Measurements from ENCODE around the gene LGR6. TPM values are rescaled to one million over a fixed set of nuclear protein-coding genes. Genes with fewer than 3 reads are reported as not detected.
"Not testable (repeated sequence)": the region's sequence is repeated elsewhere in the genome, so short reads cannot be mapped to it uniquely, and the experiment has no call there.

LGR6 gene
- total and polyA plus RNA-seq, 2 experiments from 2014 or later = 0.66 to 0.89 TPM

DNA sequence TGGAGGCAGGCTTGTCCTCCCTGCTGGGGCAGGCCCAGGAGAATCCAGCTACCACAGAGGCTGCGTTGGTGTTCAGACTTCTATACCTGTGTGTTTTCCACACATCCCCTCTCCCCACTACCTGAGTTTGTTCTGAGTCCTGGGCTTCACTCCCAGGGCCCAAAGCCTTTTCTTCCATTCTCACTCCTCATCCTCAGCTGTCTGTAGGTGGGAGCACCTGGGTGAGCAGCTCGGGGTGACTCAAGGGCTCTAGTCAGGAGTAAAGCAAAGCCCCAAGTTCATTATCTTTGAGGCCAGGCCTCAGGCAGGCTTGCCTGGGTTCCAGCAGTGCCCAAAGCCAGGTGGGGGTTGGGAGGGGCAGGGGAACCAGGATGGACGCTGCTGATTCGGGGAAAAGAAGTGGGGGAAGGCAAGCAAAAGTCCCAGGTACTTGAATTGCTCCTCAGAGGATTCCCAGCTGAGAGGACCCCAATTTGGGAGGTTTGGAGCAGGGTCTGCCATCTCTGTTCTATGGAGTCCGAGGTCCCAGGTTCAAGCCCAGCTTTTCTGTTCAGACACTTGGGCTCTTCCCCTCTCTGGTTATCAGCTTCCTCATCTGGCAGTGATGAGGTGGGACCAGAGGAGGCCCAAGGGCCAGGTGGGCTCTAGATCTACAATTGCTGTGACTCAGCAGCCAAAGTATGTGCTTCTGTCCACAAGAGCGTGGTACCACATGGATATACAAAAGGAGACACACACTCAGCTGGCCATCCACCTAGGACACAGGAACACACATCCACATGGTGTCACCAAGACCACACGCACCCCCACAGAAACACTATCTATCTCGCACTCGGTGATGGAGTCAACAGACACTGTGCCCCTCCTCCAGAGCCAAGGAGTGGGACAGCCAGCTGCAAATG lies 27.4 kb upstream of the LGR6 start:
- no peaks in the 10 kb centered on the region for H3K79me2 ChIP-seq (replicated peaks; ENCODE audit: insufficient read depth)
- Mint-ChIP-seq H3K27ac (no peak overlapping the region), H3K4me1 (peaks cover 45% of the 10 kb centered on the region), H3K4me3 (no peak overlapping the region), H3K9me3 (no peaks in the 10 kb centered on the region), H3K36me3 (ENCODE audit: low read depth) (no peaks in the 10 kb centered on the region), H3K27me3 (ENCODE audit: insufficient read depth, low read depth, poor library complexity) (peaks cover 19% of the 10 kb centered on the region)
- H3F3A ChIP-seq (replicated peaks; ENCODE audit: low read depth) = no peaks in the 10 kb centered on the region
- no peaks in the 10 kb centered on the region for H3K27me3 ChIP-seq (ENCODE audit: insufficient read depth)
- peaks cover 11% of the 10 kb centered on the region for H3K4me1 ChIP-seq (ENCODE audit: insufficient read depth)
- no peak overlapping the region for H3K4me3 ChIP-seq
- H3K9me2 ChIP-seq (ENCODE audit: insufficient read depth) = no peaks in the 10 kb centered on the region
- H3K27ac ChIP-seq (ENCODE audit: low read depth) = no peak overlapping the region
- no peaks in the 10 kb centered on the region for H3K36me3 ChIP-seq (ENCODE audit: insufficient read depth)
- no peak overlapping the region for H3K4me2 ChIP-seq
- peak overlapping the region; percentile 86 for H2AFZ ChIP-seq
- ATAC-seq (no peak), DNase-seq (ENCODE audit: low spot score) (no peak)
- no peaks in the 10 kb centered on the region for H4K20me1 ChIP-seq (replicated peaks; ENCODE audit: insufficient read depth)
- TF ChIP-seq NANOG (IDR thresholded peaks at IDR 0.05; ENCODE audit: borderline replicate concordance) (no peak), EZH2 (IDR thresholded peaks at IDR 0.05; ENCODE audit: low read depth, unreplicated experiment) (no peak), POLR2AphosphoS5 (IDR thresholded peaks at IDR 0.05; ENCODE audit: low read depth) (no peak), CREB1 (CRISPR knock-in tag; IDR thresholded peaks at IDR 0.05; ENCODE audit: low read depth) (no peak), ZNF114 (CRISPR knock-in tag; IDR thresholded peaks at IDR 0.05) (no peak), STAT1 (IDR thresholded peaks at IDR 0.05; ENCODE audit: unreplicated experiment) (no peak)
- TF ChIP-seq, protein P1, sequence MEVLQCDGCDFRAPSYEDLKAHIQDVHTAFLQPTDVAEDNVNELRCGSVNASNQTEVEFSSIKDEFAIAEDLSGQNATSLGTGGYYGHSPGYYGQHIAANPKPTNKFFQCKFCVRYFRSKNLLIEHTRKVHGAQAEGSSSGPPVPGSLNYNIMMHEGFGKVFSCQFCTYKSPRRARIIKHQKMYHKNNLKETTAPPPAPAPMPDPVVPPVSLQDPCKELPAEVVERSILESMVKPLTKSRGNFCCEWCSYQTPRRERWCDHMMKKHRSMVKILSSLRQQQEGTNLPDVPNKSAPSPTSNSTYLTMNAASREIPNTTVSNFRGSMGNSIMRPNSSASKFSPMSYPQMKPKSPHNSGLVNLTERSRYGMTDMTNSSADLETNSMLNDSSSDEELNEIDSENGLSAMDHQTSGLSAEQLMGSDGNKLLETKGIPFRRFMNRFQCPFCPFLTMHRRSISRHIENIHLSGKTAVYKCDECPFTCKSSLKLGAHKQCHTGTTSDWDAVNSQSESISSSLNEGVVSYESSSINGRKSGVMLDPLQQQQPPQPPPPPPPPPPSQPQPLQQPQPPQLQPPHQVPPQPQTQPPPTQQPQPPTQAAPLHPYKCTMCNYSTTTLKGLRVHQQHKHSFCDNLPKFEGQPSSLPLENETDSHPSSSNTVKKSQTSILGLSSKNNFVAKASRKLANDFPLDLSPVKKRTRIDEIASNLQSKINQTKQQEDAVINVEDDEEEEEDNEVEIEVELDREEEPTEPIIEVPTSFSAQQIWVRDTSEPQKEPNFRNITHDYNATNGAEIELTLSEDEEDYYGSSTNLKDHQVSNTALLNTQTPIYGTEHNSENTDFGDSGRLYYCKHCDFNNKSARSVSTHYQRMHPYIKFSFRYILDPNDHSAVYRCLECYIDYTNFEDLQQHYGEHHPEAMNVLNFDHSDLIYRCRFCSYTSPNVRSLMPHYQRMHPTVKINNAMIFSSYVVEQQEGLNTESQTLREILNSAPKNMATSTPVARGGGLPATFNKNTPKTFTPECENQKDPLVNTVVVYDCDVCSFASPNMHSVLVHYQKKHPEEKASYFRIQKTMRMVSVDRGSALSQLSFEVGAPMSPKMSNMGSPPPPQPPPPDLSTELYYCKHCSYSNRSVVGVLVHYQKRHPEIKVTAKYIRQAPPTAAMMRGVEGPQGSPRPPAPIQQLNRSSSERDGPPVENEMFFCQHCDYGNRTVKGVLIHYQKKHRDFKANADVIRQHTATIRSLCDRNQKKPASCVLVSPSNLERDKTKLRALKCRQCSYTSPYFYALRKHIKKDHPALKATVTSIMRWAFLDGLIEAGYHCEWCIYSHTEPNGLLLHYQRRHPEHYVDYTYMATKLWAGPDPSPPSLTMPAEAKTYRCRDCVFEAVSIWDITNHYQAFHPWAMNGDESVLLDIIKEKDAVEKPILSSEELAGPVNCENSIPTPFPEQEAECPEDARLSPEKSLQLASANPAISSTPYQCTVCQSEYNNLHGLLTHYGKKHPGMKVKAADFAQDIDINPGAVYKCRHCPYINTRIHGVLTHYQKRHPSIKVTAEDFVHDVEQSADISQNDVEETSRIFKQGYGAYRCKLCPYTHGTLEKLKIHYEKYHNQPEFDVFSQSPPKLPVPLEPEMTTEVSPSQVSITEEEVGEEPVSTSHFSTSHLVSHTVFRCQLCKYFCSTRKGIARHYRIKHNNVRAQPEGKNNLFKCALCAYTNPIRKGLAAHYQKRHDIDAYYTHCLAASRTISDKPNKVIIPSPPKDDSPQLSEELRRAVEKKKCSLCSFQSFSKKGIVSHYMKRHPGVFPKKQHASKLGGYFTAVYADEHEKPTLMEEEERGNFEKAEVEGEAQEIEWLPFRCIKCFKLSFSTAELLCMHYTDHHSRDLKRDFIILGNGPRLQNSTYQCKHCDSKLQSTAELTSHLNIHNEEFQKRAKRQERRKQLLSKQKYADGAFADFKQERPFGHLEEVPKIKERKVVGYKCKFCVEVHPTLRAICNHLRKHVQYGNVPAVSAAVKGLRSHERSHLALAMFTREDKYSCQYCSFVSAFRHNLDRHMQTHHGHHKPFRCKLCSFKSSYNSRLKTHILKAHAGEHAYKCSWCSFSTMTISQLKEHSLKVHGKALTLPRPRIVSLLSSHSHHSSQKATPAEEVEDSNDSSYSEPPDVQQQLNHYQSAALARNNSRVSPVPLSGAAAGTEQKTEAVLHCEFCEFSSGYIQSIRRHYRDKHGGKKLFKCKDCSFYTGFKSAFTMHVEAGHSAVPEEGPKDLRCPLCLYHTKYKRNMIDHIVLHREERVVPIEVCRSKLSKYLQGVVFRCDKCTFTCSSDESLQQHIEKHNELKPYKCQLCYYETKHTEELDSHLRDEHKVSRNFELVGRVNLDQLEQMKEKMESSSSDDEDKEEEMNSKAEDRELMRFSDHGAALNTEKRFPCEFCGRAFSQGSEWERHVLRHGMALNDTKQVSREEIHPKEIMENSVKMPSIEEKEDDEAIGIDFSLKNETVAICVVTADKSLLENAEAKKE (CRISPR knock-in tag; IDR thresholded peaks at IDR 0.05) = no peak
- TF ChIP-seq, protein P2, sequence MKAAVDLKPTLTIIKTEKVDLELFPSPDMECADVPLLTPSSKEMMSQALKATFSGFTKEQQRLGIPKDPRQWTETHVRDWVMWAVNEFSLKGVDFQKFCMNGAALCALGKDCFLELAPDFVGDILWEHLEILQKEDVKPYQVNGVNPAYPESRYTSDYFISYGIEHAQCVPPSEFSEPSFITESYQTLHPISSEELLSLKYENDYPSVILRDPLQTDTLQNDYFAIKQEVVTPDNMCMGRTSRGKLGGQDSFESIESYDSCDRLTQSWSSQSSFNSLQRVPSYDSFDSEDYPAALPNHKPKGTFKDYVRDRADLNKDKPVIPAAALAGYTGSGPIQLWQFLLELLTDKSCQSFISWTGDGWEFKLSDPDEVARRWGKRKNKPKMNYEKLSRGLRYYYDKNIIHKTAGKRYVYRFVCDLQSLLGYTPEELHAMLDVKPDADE (IDR thresholded peaks at IDR 0.05) = no peak
- TF ChIP-seq, protein P3, sequence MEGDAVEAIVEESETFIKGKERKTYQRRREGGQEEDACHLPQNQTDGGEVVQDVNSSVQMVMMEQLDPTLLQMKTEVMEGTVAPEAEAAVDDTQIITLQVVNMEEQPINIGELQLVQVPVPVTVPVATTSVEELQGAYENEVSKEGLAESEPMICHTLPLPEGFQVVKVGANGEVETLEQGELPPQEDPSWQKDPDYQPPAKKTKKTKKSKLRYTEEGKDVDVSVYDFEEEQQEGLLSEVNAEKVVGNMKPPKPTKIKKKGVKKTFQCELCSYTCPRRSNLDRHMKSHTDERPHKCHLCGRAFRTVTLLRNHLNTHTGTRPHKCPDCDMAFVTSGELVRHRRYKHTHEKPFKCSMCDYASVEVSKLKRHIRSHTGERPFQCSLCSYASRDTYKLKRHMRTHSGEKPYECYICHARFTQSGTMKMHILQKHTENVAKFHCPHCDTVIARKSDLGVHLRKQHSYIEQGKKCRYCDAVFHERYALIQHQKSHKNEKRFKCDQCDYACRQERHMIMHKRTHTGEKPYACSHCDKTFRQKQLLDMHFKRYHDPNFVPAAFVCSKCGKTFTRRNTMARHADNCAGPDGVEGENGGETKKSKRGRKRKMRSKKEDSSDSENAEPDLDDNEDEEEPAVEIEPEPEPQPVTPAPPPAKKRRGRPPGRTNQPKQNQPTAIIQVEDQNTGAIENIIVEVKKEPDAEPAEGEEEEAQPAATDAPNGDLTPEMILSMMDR (conservative IDR thresholded peaks at IDR 0.05; ENCODE audit: low read depth in 2 of 2) = no peak

DNA sequence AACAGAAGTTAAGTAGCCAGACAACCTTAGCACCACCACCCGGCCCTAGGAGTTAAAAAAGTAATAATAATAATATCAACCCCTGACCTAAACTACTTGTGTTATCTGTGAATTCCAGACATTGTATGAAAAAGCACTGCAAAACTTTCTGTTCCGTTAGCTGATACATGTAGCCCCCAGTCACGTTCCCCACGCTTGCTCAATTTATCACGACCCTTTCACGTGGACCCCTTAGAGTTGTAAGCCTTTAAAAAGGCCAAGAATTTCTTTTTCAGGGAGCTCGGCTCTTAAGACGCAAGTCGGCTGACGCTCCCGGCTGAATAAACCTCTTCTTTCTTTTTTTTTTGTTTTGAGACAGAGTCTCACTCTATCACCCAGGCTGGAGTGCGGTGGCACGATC lies 26.5 kb upstream of the LGR6 start:
- H3K4me3 Mint-ChIP-seq; H3K36me3 ChIP-seq (ENCODE audit: insufficient read depth); H3K27ac ChIP-seq (ENCODE audit: low read depth); H3K9me2 ChIP-seq (ENCODE audit: insufficient read depth); ATAC-seq; H3K4me3 ChIP-seq; H2AFZ ChIP-seq; H4K20me1 ChIP-seq (replicated peaks; ENCODE audit: insufficient read depth); H3K27me3 ChIP-seq (ENCODE audit: insufficient read depth); H3K27ac Mint-ChIP-seq; H3K9me3 Mint-ChIP-seq; DNase-seq (ENCODE audit: low spot score); H3K36me3 Mint-ChIP-seq (ENCODE audit: low read depth); H3K79me2 ChIP-seq (replicated peaks; ENCODE audit: insufficient read depth); H3K4me2 ChIP-seq; H3F3A ChIP-seq (replicated peaks; ENCODE audit: low read depth): not testable (repeated sequence)
- Mint-ChIP-seq H3K4me1 (peaks cover 41% of the 10 kb centered on the region), H3K27me3 (ENCODE audit: insufficient read depth, low read depth, poor library complexity) (peaks cover 16% of the 10 kb centered on the region)
- H3K4me1 ChIP-seq (ENCODE audit: insufficient read depth) = peaks cover 11% of the 10 kb centered on the region

Data from GM23338 (cell line).